ENCODE data around the gene LINGO4. TPM values are rescaled to one million over a fixed set of nuclear protein-coding genes. Genes with fewer than 3 reads are reported as not detected.

The LINGO4 gene
- total RNA-seq, 1 donor from 2014 or later = 0.13 TPM

- TF ChIP-seq CTCF (IDR thresholded peaks at IDR 0.05; ENCODE audit: unreplicated experiment) = no peak
- Mint-ChIP-seq H3K36me3 (ENCODE audit: low read depth, unreplicated experiment) (no peaks in the 10 kb centered on the region), H3K4me1 (ENCODE audit: unreplicated experiment) (peaks cover 27% of the 10 kb centered on the region), H3K9me3 (ENCODE audit: unreplicated experiment) (no peaks in the 10 kb centered on the region), H3K27ac (ENCODE audit: unreplicated experiment) (no peak overlapping the region), H3K4me3 (ENCODE audit: unreplicated experiment) (no peak overlapping the region), H3K27me3 (ENCODE audit: unreplicated experiment) (peaks cover 8% of the 10 kb centered on the region)
- no peak for DNase-seq (ENCODE audit: low spot score)
Measured at GRCh38 chr1:151851886-151852285, 46.7 kb upstream of the LINGO4 start.

- Mint-ChIP-seq H3K4me3 (ENCODE audit: unreplicated experiment) (no peak overlapping the region), H3K36me3 (ENCODE audit: low read depth, unreplicated experiment) (peaks cover 3% of the 10 kb centered on the region), H3K4me1 (ENCODE audit: unreplicated experiment) (peaks cover 34% of the 10 kb centered on the region), H3K9me3 (ENCODE audit: unreplicated experiment) (no peaks in the 10 kb centered on the region), H3K27ac (ENCODE audit: unreplicated experiment) (no peak overlapping the region), H3K27me3 (ENCODE audit: unreplicated experiment) (peaks cover 10% of the 10 kb centered on the region)
- no peak for TF ChIP-seq CTCF (IDR thresholded peaks at IDR 0.05; ENCODE audit: unreplicated experiment)
- DNase-seq (ENCODE audit: low spot score) = no peak
Measured at GRCh38 chr1:151849871-151850270, 44.7 kb upstream of the LINGO4 start.

- Mint-ChIP-seq H3K27ac (ENCODE audit: unreplicated experiment) (peak overlapping the region; percentile 49), H3K4me3 (ENCODE audit: unreplicated experiment) (no peak overlapping the region), H3K27me3 (ENCODE audit: unreplicated experiment) (peaks cover 11% of the 10 kb centered on the region), H3K9me3 (ENCODE audit: unreplicated experiment) (no peaks in the 10 kb centered on the region), H3K36me3 (ENCODE audit: low read depth, unreplicated experiment) (peaks cover 10% of the 10 kb centered on the region), H3K4me1 (ENCODE audit: unreplicated experiment) (peaks cover 41% of the 10 kb centered on the region)
- DNase-seq (ENCODE audit: low spot score) = no peak
- TF ChIP-seq CTCF (IDR thresholded peaks at IDR 0.05; ENCODE audit: unreplicated experiment) = no peak
Measured at GRCh38 chr1:151849126-151849525, 43.9 kb upstream of the LINGO4 start.

- TF ChIP-seq CTCF (IDR thresholded peaks at IDR 0.05; ENCODE audit: unreplicated experiment) = no peak
- Mint-ChIP-seq H3K36me3 (ENCODE audit: low read depth, unreplicated experiment) (peaks cover 10% of the 10 kb centered on the region), H3K27me3 (ENCODE audit: unreplicated experiment) (peaks cover 11% of the 10 kb centered on the region), H3K4me3 (ENCODE audit: unreplicated experiment) (no peak overlapping the region), H3K9me3 (ENCODE audit: unreplicated experiment) (no peaks in the 10 kb centered on the region), H3K4me1 (ENCODE audit: unreplicated experiment) (peaks cover 41% of the 10 kb centered on the region), H3K27ac (ENCODE audit: unreplicated experiment) (peak overlapping the region; percentile 21)
- DNase-seq (ENCODE audit: low spot score) = no peak
Measured at GRCh38 chr1:151847867-151848596, 42.8 kb upstream of the LINGO4 start.

- H3K4me3 Mint-ChIP-seq (ENCODE audit: unreplicated experiment) = no peak overlapping the region
- no peak for DNase-seq (ENCODE audit: low spot score)
Measured at GRCh38 chr1:151846686-151847237, 41.5 kb upstream of the LINGO4 start.

More at GRCh38 chr1:151846686-151847237, 41.5 kb upstream of the LINGO4 start:
- Mint-ChIP-seq H3K9me3 (ENCODE audit: unreplicated experiment) (no peaks in the 10 kb centered on the region), H3K27me3 (ENCODE audit: unreplicated experiment) (peaks cover 11% of the 10 kb centered on the region), H3K27ac (ENCODE audit: unreplicated experiment) (no peak overlapping the region), H3K36me3 (ENCODE audit: low read depth, unreplicated experiment) (peaks cover 10% of the 10 kb centered on the region), H3K4me1 (ENCODE audit: unreplicated experiment) (peaks cover 45% of the 10 kb centered on the region)
- no peak for TF ChIP-seq CTCF (IDR thresholded peaks at IDR 0.05; ENCODE audit: unreplicated experiment)
